Kidney (tissue), 14 donors: ENCODE data around the gene TRMT44. TPM values are rescaled to one million over a fixed set of nuclear protein-coding genes. Genes with fewer than 3 reads are reported as not detected.
A peak's percentile ranks its signal among the peaks of the same experiment; 100 is the strongest.

ENCODE experiments used
- DNase-seq, 5 donors: peaks; one replicate each; pipeline ENCODE4 v3.0.0-alpha.2; 2013 to 2020
- FAIRE-seq: peaks from 2 replicates; lab custom pipeline; 2012; peaks lifted over from hg19 to GRCh38; lab: Jason Lieb, UNC
- H3K27ac ChIP-seq, 2 donors: one replicate each; pipeline ENCODE4 v1.7.0; 2013; ENCODE audit warnings: low read depth in 2 of 2, low read length in 2 of 2, inconsistent platforms in 1 of 2
- H3K27me3 ChIP-seq: one replicate; pipeline ENCODE4 v1.7.1; 2013; ENCODE audit warnings: low read length, inconsistent platforms; ENCODE audit not compliant: control insufficient read depth, insufficient read depth
- H3K36me3 ChIP-seq, 3 donors: one replicate each; pipeline versions ENCODE4 v1.7.0 to v1.7.1; 2013; ENCODE audit warnings: low read length in 3 of 3, control low read depth in 1 of 3, inconsistent platforms in 1 of 3; ENCODE audit not compliant: insufficient read depth in 3 of 3, control insufficient read depth in 2 of 3
- H3K4me1 ChIP-seq, 3 donors: one replicate each; pipeline versions ENCODE4 v1.7.0 to v1.7.1; 2013; ENCODE audit warnings: low read length in 3 of 3, inconsistent platforms in 1 of 3, low read depth in 1 of 3; ENCODE audit not compliant: control insufficient read depth in 2 of 3, insufficient read depth in 2 of 3
- H3K4me3 ChIP-seq, 3 donors: one replicate each; pipeline versions ENCODE4 v1.7.0 to v1.8.1; 2013; ENCODE audit warnings: low read length in 3 of 3, control low read depth in 1 of 3, inconsistent platforms in 1 of 3
- H3K9ac ChIP-seq, 3 donors: one replicate each; pipeline versions ENCODE4 v1.7.0 to v1.7.1; 2013; ENCODE audit warnings: low read length in 3 of 3, control low read depth in 1 of 3, inconsistent platforms in 1 of 3
- H3K9me3 ChIP-seq, 3 donors: one replicate each; pipeline versions ENCODE4 v1.7.0 to v1.7.1; 2013; ENCODE audit warnings: low read length in 3 of 3, control low read depth in 1 of 3, inconsistent platforms in 1 of 3; ENCODE audit not compliant: control insufficient read depth in 2 of 3, insufficient read depth in 1 of 3
- CTCF ChIP-seq: IDR thresholded peaks from 3 replicates; pipeline ENCODE4 v1.5.1; 2012; ENCODE audit warnings: mild to moderate bottlenecking, moderate library complexity, borderline replicate concordance; ENCODE audit not compliant: insufficient read depth; ENCODE audit errors: extremely low read depth
- intact Hi-C: fragments of 100-400 bp; cut with DNase I; formaldehyde crosslinking; loops from one replicate; pipeline ENCODE4 v1.11.1; 2022
- polyA plus RNA-seq: library from polyadenylated mRNA; stranded (reverse); fragments of 350-450 nt; fragmentation: Illumina TruSeq; extraction: RNeasy Lipid Tissue Mini Kit (QIAGEN cat#74804); gene quantifications from one replicate; pipeline ENCODE4 v1.2.3, GENCODE V29; 2014; ENCODE audit warnings: low read depth, low replicate concordance; ENCODE audit not compliant: insufficient read depth
- total RNA-seq: library from RNA; stranded (reverse); fragmentation: NEBNext Ultra II Directional; extraction: Animal tissue kit (Norgen Biotek cat#: 25700); gene quantifications from one replicate; pipeline ENCODE4 v1.2.1, GENCODE V29; 2021
- donor health status: control.
- donor health status: control.
- donor health status: control.
- donor health status: control.
- donor health status: control.
- donor health status: DM: yes; HTN: yes; CAD: no.
- donor health status: Normal renal cell carcinoma (clear cell type).

Gene TRMT44
- total and polyA plus RNA-seq, 2 donors from 2014 or later, result 5.1 to 20.1 TPM

- Histone ChIP-seq H3K4me1 (peaks cover 0 to 11% (median 0%) of the 10 kb centered on the region in 3 donors), H3K27me3 (no peaks in the 10 kb centered on the region), H3K4me3 (no peak overlapping the region), H3K9ac (peak overlapping the region in 1 of 3 donors; percentile 2), H3K9me3 (no peaks in the 10 kb centered on the region), H3K36me3 (peaks cover 0 to 32% (median 12%) of the 10 kb centered on the region in 3 donors), H3K27ac (peak overlapping the region; percentile 63 to 82)
- FAIRE-seq (peak; percentile 35), DNase-seq (peak; percentile 85 to 93 (median 88))
- intact Hi-C loops, result loop anchor here (10.0 kb wide), 1 partner anchor 158 kb away; no protein-coding TSS in a partner anchor
- TF ChIP-seq CTCF, result peak; percentile 87
Measured at GRCh38 chr4:8403173-8403753, 37.3 kb upstream of the TRMT44 start.

GRCh38 chr4:8403976-8404375 is 36.6 kb upstream of the TRMT44 start:
- H3K4me3 ChIP-seq, result no peak overlapping the region
- FAIRE-seq, result no peak
- no peak overlapping the region for H3K27ac ChIP-seq
- no peak for DNase-seq
- H3K9me3 ChIP-seq, result no peaks in the 10 kb centered on the region
- H3K36me3 ChIP-seq, result peaks cover 2 to 28% (median 10%) of the 10 kb centered on the region in 3 donors
- H3K9ac ChIP-seq, result no peak overlapping the region
- no peak for TF ChIP-seq CTCF
- no peaks in the 10 kb centered on the region for H3K27me3 ChIP-seq
- intact Hi-C loops, result loop anchor here (10.0 kb wide), 1 partner anchor 159 kb away; no protein-coding TSS in a partner anchor
- H3K4me1 ChIP-seq, result peaks cover 0 to 11% (median 0%) of the 10 kb centered on the region in 3 donors

DNA sequence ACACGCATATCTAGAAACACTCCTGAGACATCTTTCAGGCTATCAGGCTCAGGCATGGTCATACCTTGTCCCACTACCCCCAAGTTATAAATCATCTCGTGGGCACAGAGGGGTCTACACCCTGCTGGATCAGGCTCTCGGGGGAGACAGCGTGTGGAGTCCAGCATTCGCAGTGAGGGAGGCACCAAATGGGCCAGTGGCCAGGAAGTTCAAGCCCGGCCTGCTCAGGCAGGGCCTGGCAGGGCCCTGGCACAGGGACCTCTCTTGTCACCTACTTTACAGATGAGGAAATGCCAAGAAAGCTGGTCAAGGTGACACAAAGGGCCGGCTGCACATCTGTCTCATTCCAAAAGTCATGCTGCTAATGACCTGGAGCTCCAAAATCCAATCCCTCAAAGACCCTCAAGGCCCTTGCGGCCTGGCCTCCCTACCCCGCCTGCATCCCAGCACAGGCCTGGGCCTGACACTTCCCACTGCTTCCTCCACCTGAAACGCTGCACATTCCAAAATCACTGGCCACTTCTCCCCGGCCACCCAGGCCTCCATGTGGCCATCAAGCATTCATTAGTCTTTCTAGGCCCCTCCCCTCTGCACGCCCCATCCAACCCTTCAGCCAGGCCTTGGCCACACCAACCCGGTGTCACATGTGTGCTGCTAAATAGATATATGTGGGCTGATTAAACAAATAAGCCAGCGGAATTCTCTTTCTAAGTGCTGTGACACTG is 35.6 kb upstream of the TRMT44 start:
- Histone ChIP-seq H3K4me1 (peaks cover 0 to 11% (median 0%) of the 10 kb centered on the region in 3 donors), H3K27ac (no peak overlapping the region), H3K36me3 (peaks cover 2 to 28% (median 8%) of the 10 kb centered on the region in 3 donors), H3K9me3 (no peaks in the 10 kb centered on the region), H3K9ac (no peak overlapping the region), H3K27me3 (no peaks in the 10 kb centered on the region), H3K4me3 (no peak overlapping the region)
- DNase-seq (peak in 1 of 5 donors; percentile 42), FAIRE-seq (no peak)
- intact Hi-C loops, result loop anchor here (10.0 kb wide), 1 partner anchor 160 kb away; no protein-coding TSS in a partner anchor
- TF ChIP-seq CTCF, result no peak
